ENCODE measurements around the gene GRIP1.

GRCh38 chr12:66423266-66423665 lies 255.6 kb downstream of the GRIP1 start:
- TF ChIP-seq YY1 (IDR thresholded peaks at IDR 0.05; ENCODE audit: insufficient read depth, insufficient read length) = no peak
- TF ChIP-seq ZNF274 (IDR thresholded peaks at IDR 0.05; ENCODE audit: low read depth, low read length) = no peak

All from NT2/D1 (cell line).